Measurements from ENCODE around the gene GUCY1A2. TPM values are rescaled to one million over a fixed set of nuclear protein-coding genes. Genes with fewer than 3 reads are reported as not detected.

GUCY1A2 gene
- total and polyA plus RNA-seq, 2 donors (not counting 3 experiments of a cell fraction or from before 2014, with no cell fraction given): 0.02 to 0.03 TPM

DNA sequence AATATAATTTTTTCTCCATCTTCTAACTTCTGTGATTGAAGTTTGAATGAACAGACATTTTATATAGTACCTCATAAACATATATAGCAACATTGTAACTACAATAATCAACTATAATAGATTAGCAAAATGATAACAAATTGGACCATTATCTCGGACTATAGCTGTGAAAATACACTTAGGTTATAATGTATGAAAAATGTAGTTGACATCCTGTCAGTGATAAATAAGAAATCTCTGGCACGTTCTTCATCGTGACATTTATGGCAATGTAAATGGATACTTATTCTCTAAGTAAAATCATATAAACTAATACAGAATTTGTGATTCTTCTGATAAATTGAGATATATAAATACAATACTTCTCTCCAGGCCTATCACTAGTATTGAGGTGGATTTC lies 333.3 kb downstream of the GUCY1A2 start:
- no peak for FAIRE-seq
- no TSS peak for BruUV-seq (replicated peaks)
- Histone ChIP-seq H2AFZ (ENCODE audit: low read depth, low read length) (no peak overlapping the region), H3K27ac (ENCODE audit: insufficient read depth, low read depth, low read length) (no peak overlapping the region), H3K9ac (replicated peaks; ENCODE audit: extremely low read depth, insufficient read depth, low read length) (no peak overlapping the region), H3K9me3 (replicated peaks; ENCODE audit: control insufficient read depth, insufficient read depth, low read length) (no peaks in the 10 kb centered on the region), H3K79me2 (ENCODE audit: control insufficient read depth, insufficient read depth, low read length) (no peaks in the 10 kb centered on the region), H3K4me1 (ENCODE audit: control insufficient read depth, extremely low read depth, insufficient read depth, low read length) (no peaks in the 10 kb centered on the region), H3K4me2 (ENCODE audit: insufficient read depth, low read length) (no peak overlapping the region), H3K27me3 (ENCODE audit: control insufficient read depth in 2 of 2, insufficient read depth in 2 of 2, low read length in 2 of 2) (no peaks in the 10 kb centered on the region), H4K20me1 (replicated peaks; ENCODE audit: control insufficient read depth, extremely low read depth, insufficient read depth, low read length) (no peaks in the 10 kb centered on the region), H3K4me3 (replicated peaks in 1 of 3; ENCODE audit: insufficient read depth in 1 of 3, low read depth in 1 of 3, low read length in 3 of 3) (no peak overlapping the region), H3K36me3 (ENCODE audit: control insufficient read depth in 2 of 2, extremely low read depth in 1 of 2, insufficient read depth in 2 of 2, low read length in 2 of 2) (no peaks in the 10 kb centered on the region), H3K9me1 (replicated peaks; ENCODE audit: control insufficient read depth, extremely low read depth, insufficient read depth, low read length) (no peaks in the 10 kb centered on the region)
- dilution Hi-C loops (cut with MboI; ENCODE audit: extremely low pct_ligation_motif_present, low sequenced_read_pairs): no loop called here
- CTCF ChIA-PET: no interaction called here
- POLR2A ChIA-PET: no interaction called here
- intact Hi-C loops (cut with micrococcal nuclease): no loop called here
- DNase-seq (ENCODE audit: low read depth, low spot score): no peak
- TF ChIP-seq GATA2 (IDR thresholded peaks at IDR 0.05; ENCODE audit: insufficient read depth, insufficient read length, low read depth, low read length): no peak
- TF ChIP-seq FOS (IDR thresholded peaks at IDR 0.05; ENCODE audit: borderline replicate concordance, insufficient read depth, low read length): no peak
- TF ChIP-seq MYC (IDR thresholded peaks at IDR 0.05; ENCODE audit: low read depth, low read length): no peak
- no peak for TF ChIP-seq EZH2 (IDR thresholded peaks at IDR 0.05; ENCODE audit: borderline replicate concordance, low read depth, low read length, severe bottlenecking)
- TF ChIP-seq POLR2AphosphoS5 (IDR thresholded peaks at IDR 0.05; ENCODE audit: insufficient read depth, low read depth, low read length): no peak
- TF ChIP-seq, protein P1, sequence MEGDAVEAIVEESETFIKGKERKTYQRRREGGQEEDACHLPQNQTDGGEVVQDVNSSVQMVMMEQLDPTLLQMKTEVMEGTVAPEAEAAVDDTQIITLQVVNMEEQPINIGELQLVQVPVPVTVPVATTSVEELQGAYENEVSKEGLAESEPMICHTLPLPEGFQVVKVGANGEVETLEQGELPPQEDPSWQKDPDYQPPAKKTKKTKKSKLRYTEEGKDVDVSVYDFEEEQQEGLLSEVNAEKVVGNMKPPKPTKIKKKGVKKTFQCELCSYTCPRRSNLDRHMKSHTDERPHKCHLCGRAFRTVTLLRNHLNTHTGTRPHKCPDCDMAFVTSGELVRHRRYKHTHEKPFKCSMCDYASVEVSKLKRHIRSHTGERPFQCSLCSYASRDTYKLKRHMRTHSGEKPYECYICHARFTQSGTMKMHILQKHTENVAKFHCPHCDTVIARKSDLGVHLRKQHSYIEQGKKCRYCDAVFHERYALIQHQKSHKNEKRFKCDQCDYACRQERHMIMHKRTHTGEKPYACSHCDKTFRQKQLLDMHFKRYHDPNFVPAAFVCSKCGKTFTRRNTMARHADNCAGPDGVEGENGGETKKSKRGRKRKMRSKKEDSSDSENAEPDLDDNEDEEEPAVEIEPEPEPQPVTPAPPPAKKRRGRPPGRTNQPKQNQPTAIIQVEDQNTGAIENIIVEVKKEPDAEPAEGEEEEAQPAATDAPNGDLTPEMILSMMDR (IDR thresholded peaks at IDR 0.05; ENCODE audit: extremely low read depth in 1 of 2, insufficient read depth in 1 of 2, low read depth in 1 of 2, low read length in 2 of 2): no peak
- TF ChIP-seq JUN (IDR thresholded peaks at IDR 0.05; ENCODE audit: borderline replicate concordance, insufficient read depth, insufficient read length, low read depth): no peak
